H1 (cell line): Measurements from ENCODE around the gene SESN1. TPM values are rescaled to one million over a fixed set of nuclear protein-coding genes. Genes with fewer than 3 reads are reported as not detected.

Experiments used
- CTCF ChIA-PET: fragments of 300-600 bp; sonication (Branson Sonifier 250); formaldehyde crosslinking; loops from one replicate; lab custom pipeline; 2021; ENCODE audit not compliant: partially characterized antibody; lab: Charles Lee
- POLR2A ChIA-PET: fragments of 300-600 bp; sonication (Branson Sonifier 250); formaldehyde crosslinking; loops from one replicate; lab custom pipeline; 2021; ENCODE audit warnings: inconsistent platforms; ENCODE audit not compliant: partially characterized antibody; lab: Charles Lee
- DNase-seq, 2 experiments: peaks; one replicate each; pipeline versions ENCODE4 v3.0.0 to v3.0.0-alpha.2; 2010 to 2022; ENCODE audit warnings: low spot score in 2 of 2, low read depth in 1 of 2, mixed read lengths in 1 of 2
- FAIRE-seq: peaks from 2 replicates; lab custom pipeline; 2011; peaks lifted over from hg19 to GRCh38; lab: Jason Lieb, UNC
- H2AFZ ChIP-seq: 2 replicates; pipeline ENCODE4 v1.8.1; 2012; ENCODE audit warnings: low read length, inconsistent platforms
- H2AK5ac ChIP-seq: 2 replicates; pipeline ENCODE4 v1.6.1; 2013; ENCODE audit warnings: low read depth, low read length
- H2BK120ac ChIP-seq: replicated peaks from 2 replicates; pipeline ENCODE3; 2013; ENCODE audit warnings: low read depth, low read length, inconsistent platforms
- H2BK12ac ChIP-seq: 2 replicates; pipeline ENCODE4 v1.6.1; 2013; ENCODE audit warnings: low read depth, low read length
- H2BK15ac ChIP-seq: 2 replicates; pipeline ENCODE4 v1.6.1; 2013; ENCODE audit warnings: low read length
- H2BK20ac ChIP-seq: 2 replicates; pipeline ENCODE4 v1.6.1; 2013; ENCODE audit warnings: low read length
- H2BK5ac ChIP-seq: 2 replicates; pipeline ENCODE4 v1.6.1; 2013; ENCODE audit warnings: low read depth, low read length
- H3K14ac ChIP-seq: 2 replicates; pipeline ENCODE4 v1.6.1; 2013; ENCODE audit warnings: inconsistent platforms; ENCODE audit not compliant: insufficient read length
- H3K18ac ChIP-seq: 2 replicates; pipeline ENCODE4 v1.6.1; 2013; ENCODE audit warnings: low read length; ENCODE audit errors: extremely low read depth
- H3K23ac ChIP-seq: 2 replicates; pipeline ENCODE4 v1.6.1; 2013; ENCODE audit warnings: inconsistent platforms; ENCODE audit not compliant: insufficient read length
- H3K23me2 ChIP-seq: 2 replicates; pipeline ENCODE4 v1.6.1; 2013; ENCODE audit warnings: low read depth, low read length
- H3K27ac ChIP-seq: 2 replicates; pipeline ENCODE4 v1.6.1; 2011; ENCODE audit warnings: low read depth, low read length, inconsistent platforms
- H3K27me3 ChIP-seq, 4 experiments: replicated peaks in 1 of 4; 1 replicate in 1 of 4; 2 replicates in 3 of 4; pipeline versions ENCODE4 v1.6.1 to v1.8.1; 2011 to 2013; ENCODE audit warnings: low read length in 3 of 4, mild to moderate bottlenecking in 3 of 4, inconsistent platforms in 2 of 4, mixed read lengths in 2 of 4, moderate library complexity in 1 of 4; ENCODE audit not compliant: control insufficient read depth in 3 of 4, insufficient read depth in 3 of 4; ENCODE audit errors: extremely low read depth in 1 of 4
- H3K36me3 ChIP-seq, 4 experiments: 2 replicates each; pipeline versions ENCODE4 v1.6.1 to v1.8.1; 2011 to 2013; ENCODE audit warnings: mild to moderate bottlenecking in 4 of 4, low read length in 3 of 4, moderate library complexity in 2 of 4, control low read depth in 1 of 4, inconsistent platforms in 1 of 4; ENCODE audit not compliant: insufficient read depth in 4 of 4, control insufficient read depth in 2 of 4
- H3K4ac ChIP-seq: replicated peaks from 2 replicates; pipeline ENCODE3; 2013; ENCODE audit warnings: low read length, low read depth, mixed read lengths, inconsistent platforms; ENCODE audit not compliant: insufficient read length
- H3K4me1 ChIP-seq, 4 experiments: replicated peaks in 1 of 4; 1 replicate in 1 of 4; 2 replicates in 3 of 4; pipeline versions ENCODE4 v1.6.1 to v1.8.1; 2011 to 2013; ENCODE audit warnings: low read length in 3 of 4, inconsistent platforms in 2 of 4, mixed read lengths in 1 of 4; ENCODE audit not compliant: insufficient read depth in 4 of 4, control insufficient read depth in 3 of 4
- H3K4me2 ChIP-seq, 2 experiments: 2 replicates each; pipeline versions ENCODE4 v1.6.1 to v1.8.1; 2011 to 2013; ENCODE audit warnings: low read depth in 2 of 2, low read length in 2 of 2, control low read depth in 1 of 2, inconsistent platforms in 1 of 2, mild to moderate bottlenecking in 1 of 2; ENCODE audit not compliant: insufficient read depth in 1 of 2
- H3K4me3 ChIP-seq, 4 experiments: fragments of 200-600, 300-600 bp in 1 of 4; sonication (generic), shearing (Covaris generic), sonication (Bioruptor Twin) in 1 of 4; 2 replicates each; pipeline versions ENCODE4 v1.5.1 to v1.8.1; 2011 to 2016; ENCODE audit warnings: low read length in 4 of 4, low read depth in 3 of 4, control low read depth in 2 of 4, inconsistent platforms in 2 of 4, mild to moderate bottlenecking in 2 of 4, mixed read lengths in 1 of 4, moderate library complexity in 1 of 4; ENCODE audit not compliant: insufficient read depth in 2 of 4; ENCODE audit errors: extremely low read depth in 1 of 4
- H3K56ac ChIP-seq: replicated peaks from 2 replicates; pipeline ENCODE3; 2013; ENCODE audit warnings: low read depth, mild to moderate bottlenecking, mixed read lengths, low read length, inconsistent platforms; ENCODE audit not compliant: insufficient read length
- H3K79me1 ChIP-seq: 2 replicates; pipeline ENCODE4 v1.6.1; 2013; ENCODE audit warnings: low read depth, low read length, control low read depth
- H3K79me2 ChIP-seq, 2 experiments: 2 replicates each; pipeline versions ENCODE4 v1.6.1 to v1.8.1; 2012 to 2013; ENCODE audit warnings: low read length in 2 of 2, mild to moderate bottlenecking in 2 of 2, inconsistent platforms in 1 of 2; ENCODE audit not compliant: insufficient read depth in 2 of 2, control insufficient read depth in 1 of 2
- H3K9ac ChIP-seq, 4 experiments: replicated peaks in 1 of 4; 1 replicate in 1 of 4; 2 replicates in 3 of 4; pipeline versions ENCODE4 v1.6.1 to v1.8.1; 2011 to 2013; ENCODE audit warnings: low read depth in 3 of 4, low read length in 3 of 4, control low read depth in 2 of 4, mild to moderate bottlenecking in 2 of 4, moderate library complexity in 2 of 4, inconsistent platforms in 1 of 4; ENCODE audit errors: extremely low read depth in 1 of 4
- H3K9me3 ChIP-seq, 2 experiments: 2 replicates each; pipeline versions ENCODE4 v1.6.1 to v1.8.1; 2012 to 2013; ENCODE audit warnings: mild to moderate bottlenecking in 2 of 2, moderate library complexity in 2 of 2, control low read depth in 1 of 2, inconsistent platforms in 1 of 2, low read depth in 1 of 2, low read length in 1 of 2, mixed read lengths in 1 of 2; ENCODE audit not compliant: insufficient read depth in 2 of 2
- H4K20me1 ChIP-seq, 2 experiments: replicated peaks in 1 of 2; 2 replicates each; pipeline versions ENCODE3 to v1.8.1; 2011 to 2013; ENCODE audit warnings: inconsistent platforms in 2 of 2, low read length in 2 of 2, mild to moderate bottlenecking in 1 of 2; ENCODE audit not compliant: insufficient read depth in 2 of 2, control insufficient read depth in 1 of 2
- H4K5ac ChIP-seq: 2 replicates; pipeline ENCODE4 v1.6.1; 2013; ENCODE audit warnings: low read length, low read depth, mixed read lengths, inconsistent platforms; ENCODE audit not compliant: insufficient read length
- H4K8ac ChIP-seq: 2 replicates; pipeline ENCODE4 v1.8.0; 2013; ENCODE audit warnings: mild to moderate bottlenecking, moderate library complexity, low read length, inconsistent platforms; ENCODE audit not compliant: insufficient read depth; ENCODE audit errors: extremely low read depth
- H4K91ac ChIP-seq: replicated peaks from 2 replicates; pipeline ENCODE3; 2013; ENCODE audit warnings: low read length, mixed read lengths, inconsistent platforms; ENCODE audit not compliant: insufficient read length
- HDAC2 ChIP-seq, 2 experiments: fragments of 300-600 bp in 1 of 2; sonication (generic) in 1 of 2; IDR thresholded peaks; 2 replicates each; pipeline ENCODE4 v1.6.1; 2011 to 2012; ENCODE audit warnings: low read depth in 2 of 2, low read length in 2 of 2, mild to moderate bottlenecking in 2 of 2, moderate library complexity in 2 of 2, borderline replicate concordance in 1 of 2, inconsistent platforms in 1 of 2
- RAD21 ChIP-seq, 2 experiments: IDR thresholded peaks in 1 of 2; conservative IDR thresholded peaks in 1 of 2; 2 replicates each; pipeline ENCODE4 v1.6.1; 2011; ENCODE audit warnings: low read depth in 2 of 2, low read length in 2 of 2, improper control_type of control experiment in 1 of 2, inconsistent platforms in 1 of 2, mild to moderate bottlenecking in 1 of 2, moderate library complexity in 1 of 2
- RBBP5 ChIP-seq: IDR thresholded peaks from 2 replicates; pipeline ENCODE4 v1.7.1; 2012; ENCODE audit warnings: low read depth, mild to moderate bottlenecking, inconsistent platforms, low read length, moderate library complexity, borderline replicate concordance
- WGBS, 2 experiments: shearing (Covaris generic) in 1 of 2; methylation state at CpG; one replicate each; pipeline versions ENCODE4 v1.1.6 to v1.1.7; 2013 to 2015; ENCODE audit warnings: low lambda C conversion rate in 2 of 2, mixed read lengths in 2 of 2, inconsistent platforms in 1 of 2, low coverage in 1 of 2, missing lambda C conversion rate in 1 of 2; ENCODE audit not compliant: insufficient replicate concordance in 2 of 2, insufficient coverage in 1 of 2, insufficient read length in 1 of 2; ENCODE audit errors: extremely low coverage in 1 of 2, missing lambda C conversion rate in 1 of 2; 5-methylcytosine and 5-hydroxymethylcytosine counted together
- polyA plus RNA-seq, 7 experiments: library from polyadenylated mRNA; depleted of rRNA in 3 of 7; stranded (reverse) in 5 of 7; unstranded in 2 of 7; fragments of >200 nt in 5 of 7; fragments of 200-250 nt in 2 of 7; gene quantifications; 1 replicate in 5 of 7; 2 replicates in 1 of 7; 4 replicates in 1 of 7; pipeline versions ENCODE4 v1.2.1 to v1.2.3, GENCODE V29; 2011 to 2013; ENCODE audit warnings: missing spikeins in 2 of 7, mixed read lengths in 2 of 7
- total RNA-seq: library from RNA; stranded (reverse); fragmentation: NEBNext Ultra II Directional; extraction: Animal tissue kit (Norgen Biotek cat#: 25700); gene quantifications from 2 replicates; pipeline ENCODE4 v1.2.1, GENCODE V29; 2021

Gene SESN1
- total and polyA plus RNA-seq, 2 of the 8 experiments (the other 6 are each of a cell fraction or from before 2014, with no cell fraction given): 12.8 to 15.6 TPM

DNA sequence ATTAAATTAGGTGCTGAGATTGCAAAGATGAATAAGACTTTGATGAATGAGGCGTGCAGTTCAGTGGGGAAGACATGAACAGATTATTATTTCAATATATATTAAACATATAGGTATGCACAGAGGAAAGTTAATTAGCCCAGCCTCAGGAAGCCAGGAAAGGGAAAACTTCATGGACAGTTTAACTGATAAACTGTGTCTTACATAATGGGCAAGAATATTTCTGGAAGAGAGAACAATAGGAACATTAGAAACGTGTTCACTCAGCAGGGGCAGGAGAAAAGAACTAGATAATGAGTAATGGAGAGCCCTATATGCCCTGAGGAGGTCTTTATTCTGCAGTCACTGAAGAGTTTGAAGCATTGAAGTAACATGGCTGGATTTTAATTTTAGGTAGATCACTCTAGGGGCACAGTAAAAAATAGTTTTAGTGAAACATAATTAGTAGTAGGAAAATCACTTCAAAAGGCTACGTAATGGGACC, 24.3 kb upstream of the SESN1 start:
- Histone ChIP-seq H4K91ac (no peak overlapping the region), H3K4me1 (no peaks in the 10 kb centered on the region), H4K20me1 (no peaks in the 10 kb centered on the region), H3K9me3 (no peaks in the 10 kb centered on the region), H3K27ac (no peak overlapping the region), H4K5ac (no peak overlapping the region), H3K23ac (no peak overlapping the region), H3K4me3 (no peak overlapping the region), H3K79me1 (no peaks in the 10 kb centered on the region), H2BK15ac (no peak overlapping the region), H2AFZ (no peak overlapping the region), H2BK120ac (no peak overlapping the region), H3K79me2 (no peaks in the 10 kb centered on the region), H3K56ac (no peak overlapping the region), H3K14ac (no peak overlapping the region), H3K4me2 (no peak overlapping the region), H4K8ac (no peak overlapping the region), H2BK12ac (no peak overlapping the region), H3K4ac (no peak overlapping the region), H3K23me2 (no peaks in the 10 kb centered on the region), H3K27me3 (no peaks in the 10 kb centered on the region), H2BK5ac (no peak overlapping the region), H2BK20ac (no peak overlapping the region), H2AK5ac (no peak overlapping the region), H3K18ac (no peak overlapping the region), H3K9ac (no peak overlapping the region), H3K36me3 (no peaks in the 10 kb centered on the region; a peak in 1 of 8 replicates)
- ChIA-PET POLR2A (interaction anchor here (0.6 kb wide), 1 partner anchor 11 kb away, joined by 3 read pairs; no protein-coding TSS in a partner anchor), CTCF (no interaction called here)
- FAIRE-seq: no peak
- no peak for DNase-seq
- WGBS, 2 experiments: 84% methylated on average over 3 of the region's 3 CpGs; no CpG with 5 or more reads in 1 of the 2 experiments
- TF ChIP-seq RBBP5 (no peak), HDAC2 (IDR thresholded peaks at IDR 0.05; ENCODE audit: borderline replicate concordance in 1 of 2, low read depth in 2 of 2, low read length in 2 of 2) (no peak), RAD21 (IDR thresholded peaks at IDR 0.05 in 1 of 2, conservative IDR thresholded peaks at IDR 0.05 in 1 of 2; ENCODE audit: low read depth in 2 of 2, low read length in 2 of 2) (no peak)
